Naive B cell (primary cell): Measurements from ENCODE around the gene MON1A. TPM values are rescaled to one million over a fixed set of nuclear protein-coding genes. Genes with fewer than 3 reads are reported as not detected.
A peak's percentile ranks its signal among the peaks of the same experiment; 100 is the strongest.
"Not testable (repeated sequence)": the region's sequence is repeated elsewhere in the genome, so short reads cannot be mapped to it uniquely, and the experiment has no call there.

Experiments
- ATAC-seq, 2 donors: fragments of 150-1000 bp; cut with Tn5 transposase; 2 replicates each; pipeline ENCODE4 v1.10.0; 2021; ENCODE audit warnings: low read depth in 2 of 2, mild to moderate bottlenecking in 2 of 2, moderate library complexity in 2 of 2
- DNase-seq: peaks from one replicate; pipeline ENCODE4 v3.0.0; 2022
- H3K27ac Mint-ChIP-seq, 6 donors: one replicate each; pipeline ENCODE4 v1.8.0; 2020 to 2022; ENCODE audit warnings: mild to moderate bottlenecking in 6 of 6, mixed read lengths in 6 of 6, moderate library complexity in 5 of 6, inconsistent platforms in 2 of 6
- H3K27me3 Mint-ChIP-seq, 3 donors: one replicate each; pipeline ENCODE4 v1.8.0; 2021 to 2022; ENCODE audit warnings: mixed read lengths in 3 of 3, mild to moderate bottlenecking in 1 of 3
- H3K36me3 Mint-ChIP-seq, 2 donors: one replicate each; pipeline ENCODE4 v1.8.0; 2020 to 2022; ENCODE audit warnings: mixed read lengths in 2 of 2, inconsistent platforms in 1 of 2, mild to moderate bottlenecking in 1 of 2
- H3K4me1 Mint-ChIP-seq, 3 donors: one replicate each; pipeline ENCODE4 v1.8.0; 2020 to 2022; ENCODE audit warnings: mixed read lengths in 3 of 3, inconsistent platforms in 1 of 3, mild to moderate bottlenecking in 1 of 3, moderate library complexity in 1 of 3
- H3K4me3 Mint-ChIP-seq, 8 donors: one replicate each; pipeline ENCODE4 v1.8.0; 2020 to 2022; ENCODE audit warnings: mild to moderate bottlenecking in 8 of 8, mixed read lengths in 8 of 8, moderate library complexity in 8 of 8, inconsistent platforms in 2 of 8
- H3K9me3 Mint-ChIP-seq, 7 donors: one replicate each; pipeline ENCODE4 v1.8.0; 2020 to 2022; ENCODE audit warnings: mixed read lengths in 7 of 7, mild to moderate bottlenecking in 5 of 7, inconsistent platforms in 2 of 7, moderate library complexity in 1 of 7
- polyA plus RNA-seq, 6 donors: library from polyadenylated mRNA; unstranded; fragments of 300-500 nt; fragmentation: Illumina TruSeq; gene quantifications; one replicate each; pipeline ENCODE4 v1.2.3, GENCODE V29; 2021; ENCODE audit warnings: low read depth in 6 of 6

The MON1A gene
- polyA plus RNA-seq, 6 donors from 2014 or later = 6.3 to 12.3 (median 8.0) TPM

DNA sequence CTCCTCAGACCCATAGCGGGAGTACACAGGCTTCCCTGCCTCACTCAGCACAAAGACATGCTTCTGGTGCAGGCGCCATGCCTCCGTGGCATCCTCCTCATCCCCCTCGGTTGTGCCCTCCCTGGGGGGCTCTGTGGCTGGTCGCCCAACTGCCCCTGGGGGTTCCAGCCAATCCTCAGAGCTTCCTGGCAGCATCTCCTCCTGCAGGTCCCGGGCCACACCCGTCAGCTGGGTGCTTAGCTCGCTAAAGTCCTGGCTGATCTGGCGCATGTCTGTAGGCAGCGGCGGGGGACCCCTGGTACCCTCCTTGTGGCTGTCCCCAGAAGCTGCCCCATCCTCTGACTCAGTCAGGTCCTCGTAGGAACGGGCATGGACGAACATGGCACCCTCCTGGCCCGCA is 18.0 kb downstream of the MON1A start:
- ATAC-seq (no peak), DNase-seq (no peak)
- H3K36me3 Mint-ChIP-seq = peaks cover 4 to 19% of the 10 kb centered on the region in 2 donors
- no peaks in the 10 kb centered on the region for H3K27me3 Mint-ChIP-seq
- H3K4me3 Mint-ChIP-seq = no peak overlapping the region
- H3K9me3 Mint-ChIP-seq = peaks cover 0 to 2% (median 0%) of the 10 kb centered on the region in 7 donors
- H3K27ac Mint-ChIP-seq = peak overlapping the region in 1 of 6 donors; percentile 33
- peaks cover 5 to 10% (median 6%) of the 10 kb centered on the region in 3 donors for H3K4me1 Mint-ChIP-seq

DNA sequence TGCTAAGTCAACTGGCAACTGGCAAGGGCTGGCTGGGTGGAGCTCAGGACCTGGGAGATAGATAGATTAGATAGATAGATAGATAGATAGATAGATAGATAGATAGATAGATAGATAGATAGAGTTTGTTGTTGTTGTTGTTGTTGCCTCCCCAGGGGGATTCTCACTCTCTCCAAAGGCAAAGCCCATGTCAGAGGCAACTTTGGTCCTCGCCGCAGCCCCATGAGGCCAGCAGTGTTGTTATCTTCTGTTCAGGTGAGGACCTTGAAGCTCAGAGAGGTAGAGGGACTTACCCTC is 18.5 kb downstream of the MON1A start:
- DNase-seq (no peak), ATAC-seq (no peak)
- Mint-ChIP-seq H3K27me3 (no peaks in the 10 kb centered on the region), H3K4me1 (peaks cover 10 to 15% (median 10%) of the 10 kb centered on the region in 3 donors), H3K4me3 (no peak overlapping the region), H3K27ac (no peak overlapping the region), H3K9me3 (no peaks in the 10 kb centered on the region), H3K36me3 (peaks cover 4 to 19% of the 10 kb centered on the region in 2 donors)

DNA sequence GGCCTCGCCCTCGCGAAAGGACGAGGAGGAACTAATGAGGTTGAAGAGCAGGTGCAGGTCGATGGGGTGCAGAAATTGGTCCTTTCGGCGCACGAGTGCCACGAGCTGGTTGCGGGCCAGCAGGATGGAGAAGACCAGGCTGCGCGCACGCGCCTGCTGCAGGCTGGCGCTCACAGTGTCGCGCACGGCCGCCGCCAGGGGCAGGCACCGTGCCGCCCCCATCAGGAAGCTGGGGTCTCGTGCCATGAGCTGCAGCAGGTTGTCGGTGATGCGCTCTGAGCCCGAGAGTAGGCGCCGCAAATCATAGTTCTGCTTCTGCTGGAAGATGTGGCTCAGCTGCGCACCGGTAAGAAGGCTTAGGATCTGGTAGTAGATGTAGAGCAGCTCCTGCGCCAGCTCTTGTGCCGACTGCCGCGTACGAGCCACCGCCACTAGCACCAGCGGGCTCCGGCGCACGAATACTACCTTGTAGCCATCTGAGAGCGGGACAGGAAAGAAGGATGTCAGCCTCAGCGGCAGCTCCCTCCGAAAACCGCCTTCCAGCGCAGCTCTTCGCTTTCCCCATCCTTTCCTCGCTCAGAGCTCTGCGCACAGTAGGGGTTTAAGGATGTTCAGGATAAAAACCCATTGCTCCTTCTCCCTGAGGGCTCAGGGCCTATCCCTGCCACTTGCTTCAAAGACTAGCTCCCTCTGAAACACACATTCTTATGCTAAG is 19.0 kb downstream of the MON1A start:
- no peaks in the 10 kb centered on the region for H3K27me3 Mint-ChIP-seq
- no peak overlapping the region for H3K4me3 Mint-ChIP-seq
- H3K4me1 Mint-ChIP-seq = peaks cover 15 to 20% (median 15%) of the 10 kb centered on the region in 3 donors
- ATAC-seq (no peak), DNase-seq (no peak)
- peaks cover 4 to 19% of the 10 kb centered on the region in 2 donors for H3K36me3 Mint-ChIP-seq
- no peaks in the 10 kb centered on the region for H3K9me3 Mint-ChIP-seq
- H3K27ac Mint-ChIP-seq = no peak overlapping the region

DNA sequence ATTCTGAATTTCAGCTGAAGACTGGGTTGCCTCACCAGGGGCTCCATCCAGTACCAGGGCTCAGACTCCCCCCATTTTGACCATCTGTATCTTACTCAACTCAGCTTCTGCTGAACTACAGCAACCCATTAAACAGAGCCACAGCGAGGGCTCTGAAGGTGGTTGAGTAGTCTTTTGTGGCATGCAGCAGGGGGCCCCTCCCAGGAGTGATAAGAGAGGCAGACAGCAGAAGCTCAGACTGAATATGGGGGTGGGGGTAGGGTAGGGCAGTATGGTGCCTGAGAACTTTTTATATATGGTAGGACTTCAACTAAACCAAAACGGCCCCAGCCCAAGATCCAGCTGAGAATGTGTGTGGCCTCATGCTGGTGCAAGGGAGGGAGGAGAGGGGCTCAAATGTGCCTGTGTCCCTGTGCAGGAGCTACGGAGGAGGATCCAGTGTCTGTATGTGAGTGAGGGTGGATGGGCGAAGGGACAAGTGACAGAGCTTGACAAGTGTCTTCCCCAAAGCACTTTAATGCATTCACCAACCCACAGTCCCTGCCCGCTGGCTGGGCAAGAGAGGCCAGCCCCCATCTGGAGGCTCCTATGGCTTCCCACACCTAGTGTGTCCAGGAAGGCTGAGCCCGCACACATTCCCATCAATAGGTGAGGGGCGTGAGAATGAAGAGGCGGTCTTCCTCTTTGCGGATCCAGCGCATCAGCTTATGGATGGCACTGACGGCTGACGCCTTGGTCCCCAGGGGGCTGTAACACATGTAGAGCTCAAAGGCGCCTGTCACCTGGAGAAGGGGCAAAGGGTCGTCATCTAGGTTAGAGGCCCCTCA is 21.0 kb downstream of the MON1A start:
- DNase-seq (no peak), ATAC-seq (no peak)
- H3K9me3 Mint-ChIP-seq = no peaks in the 10 kb centered on the region
- peaks cover 4 to 19% of the 10 kb centered on the region in 2 donors for H3K36me3 Mint-ChIP-seq
- no peaks in the 10 kb centered on the region for H3K27me3 Mint-ChIP-seq
- H3K4me3 Mint-ChIP-seq = no peak overlapping the region
- no peak overlapping the region for H3K27ac Mint-ChIP-seq
- peaks cover 23 to 32% (median 29%) of the 10 kb centered on the region in 3 donors for H3K4me1 Mint-ChIP-seq

DNA sequence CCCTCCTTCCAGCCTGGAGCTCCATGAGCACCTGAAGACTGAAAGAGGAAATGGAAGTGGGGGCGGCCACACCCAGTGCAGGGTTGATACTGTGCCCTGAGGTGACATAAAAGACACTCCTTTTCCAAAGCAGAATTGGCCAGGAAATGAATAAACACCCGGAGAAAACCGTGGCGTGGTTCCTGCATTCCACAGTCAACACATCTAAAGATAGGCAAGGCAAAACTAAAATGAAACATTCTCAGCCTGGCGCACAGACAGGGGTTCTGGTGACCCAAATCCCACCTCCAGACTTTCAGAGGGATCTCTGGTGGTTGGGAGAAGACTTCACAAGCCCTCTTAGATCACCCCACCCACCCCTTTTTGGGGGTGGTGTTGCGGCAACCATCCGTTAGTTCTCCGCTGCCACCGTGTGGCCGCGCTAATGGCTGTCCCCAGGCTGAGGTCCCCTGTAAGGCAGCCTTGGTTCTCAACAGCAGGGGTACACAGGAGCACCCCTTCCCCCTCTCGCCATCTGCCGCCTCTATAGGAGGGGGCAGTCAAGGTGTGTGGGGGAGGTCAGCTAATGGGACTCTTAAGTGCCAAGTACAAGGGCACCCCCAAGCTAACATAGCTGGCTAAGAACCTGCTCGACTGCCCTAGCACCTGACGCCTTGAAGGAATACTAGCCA is 23.4 kb downstream of the MON1A start:
- Mint-ChIP-seq H3K27me3 (no peaks in the 10 kb centered on the region), H3K4me1 (peaks cover 26 to 32% (median 29%) of the 10 kb centered on the region in 3 donors), H3K4me3 (peak overlapping the region; percentile 55 to 88 (median 70)), H3K9me3 (no peaks in the 10 kb centered on the region), H3K27ac (peak overlapping the region; percentile 2 to 93 (median 75)), H3K36me3 (peaks cover 4 to 11% of the 10 kb centered on the region in 2 donors)
- ATAC-seq = peak; percentile 38 to 48
- peak; percentile 34 for DNase-seq

DNA sequence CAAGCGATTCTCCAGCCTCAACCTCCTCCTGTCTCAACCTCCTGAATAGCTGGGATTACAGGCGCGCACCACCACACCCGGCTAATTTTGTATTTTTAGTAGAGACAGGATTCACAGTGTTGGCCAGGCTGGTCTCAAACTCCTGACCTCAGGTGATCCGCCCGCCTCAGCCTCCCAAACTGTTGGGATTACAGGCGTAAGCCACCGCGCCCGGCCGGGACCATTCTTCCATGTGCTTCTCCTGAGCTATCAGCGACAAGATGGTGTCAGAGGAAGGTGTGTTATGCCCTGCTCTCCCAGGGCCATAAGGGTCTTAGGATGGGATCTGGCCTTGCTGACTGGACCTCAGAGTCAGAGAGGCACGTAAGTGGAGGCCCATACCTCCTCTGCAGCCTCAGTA is 25.2 kb downstream of the MON1A start:
- ATAC-seq, H3K9me3 Mint-ChIP-seq, H3K36me3 Mint-ChIP-seq, DNase-seq, H3K27me3 Mint-ChIP-seq: not testable (repeated sequence)
- peak overlapping the region in 3 of 6 donors; percentile 37 to 90 (median 68) for H3K27ac Mint-ChIP-seq
- peaks cover 26 to 32% (median 29%) of the 10 kb centered on the region in 3 donors for H3K4me1 Mint-ChIP-seq
- H3K4me3 Mint-ChIP-seq = peak overlapping the region; percentile 47 to 93 (median 82)

DNA sequence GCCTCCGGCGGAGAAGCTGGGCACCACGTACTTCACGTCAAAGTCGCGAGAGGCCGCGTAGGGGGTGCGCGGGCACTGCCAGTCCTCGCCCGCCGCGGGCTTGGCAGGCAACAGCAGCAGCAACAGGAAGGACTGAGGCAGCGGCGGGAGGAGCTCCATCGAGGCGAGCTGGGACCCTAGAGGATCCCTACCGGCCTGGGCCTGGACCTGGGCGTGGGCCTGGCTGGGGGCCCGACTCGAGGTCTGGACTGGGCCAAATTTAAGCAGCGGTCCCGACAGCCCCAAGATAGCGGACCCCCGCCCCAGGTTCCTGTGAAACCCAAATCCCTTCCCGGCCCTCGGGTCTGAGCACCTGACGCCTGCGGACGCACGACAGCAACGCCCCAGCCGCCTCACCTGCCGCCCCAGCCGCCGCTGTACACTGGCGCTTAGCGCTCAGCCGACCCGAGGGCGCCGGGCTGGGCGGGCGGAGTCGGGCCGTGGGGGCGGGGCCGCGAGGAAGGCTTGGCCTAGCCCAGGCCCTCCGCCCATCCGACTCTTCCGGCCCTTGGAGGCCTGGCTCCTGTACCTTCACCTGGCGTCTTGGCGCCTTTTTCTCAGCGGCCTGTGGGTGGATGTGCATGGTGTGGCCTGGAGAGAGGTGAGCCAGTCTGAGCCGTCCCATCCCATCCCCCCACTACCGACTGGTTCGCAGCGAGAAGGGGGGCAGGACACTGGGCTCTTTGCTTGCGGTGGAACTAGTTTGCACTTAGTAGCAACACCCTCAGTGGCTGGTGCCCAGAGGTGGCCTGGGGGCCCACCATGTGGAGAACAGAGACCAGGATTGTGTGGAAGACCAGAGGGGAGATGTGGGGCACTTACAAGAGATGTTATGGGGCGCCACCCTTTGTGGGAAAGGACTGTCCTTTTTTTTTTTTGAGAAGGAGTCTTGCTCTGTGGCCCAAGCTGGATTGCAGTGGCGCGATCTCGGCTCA is 25.9 kb downstream of the MON1A start, which contains the start of gene MST1R:
MST1R (minus strand) TSS at position 423 of the 974 bp plus-strand sequence; CDS start at position 159, 264 bp downstream.
- no peaks in the 10 kb centered on the region for H3K36me3 Mint-ChIP-seq
- peak; percentile 94 to 95 for ATAC-seq
- H3K4me3 Mint-ChIP-seq = peak within 1 kb of the TSS; percentile 82 to 93 (median 84)
- H3K9me3 Mint-ChIP-seq = no peaks in the 10 kb centered on the region
- peak; percentile 79 for DNase-seq
- peak within 1 kb of the TSS; percentile 58 to 97 (median 88) for H3K27ac Mint-ChIP-seq
- no peaks in the 10 kb centered on the region for H3K27me3 Mint-ChIP-seq
- peaks cover 26 to 32% (median 29%) of the 10 kb centered on the region in 3 donors for H3K4me1 Mint-ChIP-seq

DNA sequence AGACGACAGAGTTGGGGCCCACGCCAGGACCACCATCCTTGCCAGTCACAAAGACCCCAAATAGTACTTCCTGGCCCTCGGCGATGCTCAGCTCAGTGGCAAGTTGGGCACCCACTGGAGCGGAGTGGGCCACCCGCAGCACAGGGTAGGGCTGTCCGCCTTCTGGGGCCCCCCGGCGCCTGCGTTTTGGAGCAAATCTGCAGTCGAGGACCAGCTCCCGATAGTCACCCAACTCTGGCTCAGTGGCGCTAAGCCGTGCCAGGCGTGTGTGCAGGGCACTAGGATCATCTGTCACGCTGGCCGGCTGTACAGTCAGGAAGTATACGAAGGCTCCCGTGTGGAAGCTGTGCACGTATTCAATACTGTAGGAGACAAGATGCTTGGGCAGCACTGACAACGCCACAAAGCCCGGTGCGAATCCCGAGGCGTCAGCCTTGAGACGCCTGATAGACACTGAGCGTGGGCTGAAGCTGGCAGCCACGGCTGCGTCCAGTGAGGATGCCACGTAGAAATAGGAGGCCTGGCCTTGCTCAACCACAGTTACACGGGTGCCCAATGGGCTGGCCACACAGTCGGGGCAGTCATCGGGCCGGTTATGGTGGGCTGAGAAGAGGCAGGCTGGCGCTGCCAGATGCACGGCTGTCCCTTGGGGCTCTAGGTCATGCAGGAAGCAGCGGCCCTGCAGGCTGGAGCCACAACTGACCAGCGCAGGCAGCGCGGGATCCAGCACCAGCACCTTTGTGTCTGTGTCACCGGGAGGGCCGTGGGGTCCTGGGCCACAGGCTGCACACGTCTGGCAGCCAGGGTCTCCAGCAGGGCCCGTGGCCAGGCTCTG is 26.9 kb downstream of the MON1A start:
- Mint-ChIP-seq H3K27ac (no peak overlapping the region), H3K36me3 (no peaks in the 10 kb centered on the region), H3K9me3 (no peaks in the 10 kb centered on the region), H3K4me3 (peak overlapping the region in 3 of 8 donors; percentile 36 to 82 (median 60)), H3K4me1 (peaks cover 26 to 32% (median 29%) of the 10 kb centered on the region in 3 donors), H3K27me3 (no peaks in the 10 kb centered on the region)
- ATAC-seq (no peak), DNase-seq (no peak)

DNA sequence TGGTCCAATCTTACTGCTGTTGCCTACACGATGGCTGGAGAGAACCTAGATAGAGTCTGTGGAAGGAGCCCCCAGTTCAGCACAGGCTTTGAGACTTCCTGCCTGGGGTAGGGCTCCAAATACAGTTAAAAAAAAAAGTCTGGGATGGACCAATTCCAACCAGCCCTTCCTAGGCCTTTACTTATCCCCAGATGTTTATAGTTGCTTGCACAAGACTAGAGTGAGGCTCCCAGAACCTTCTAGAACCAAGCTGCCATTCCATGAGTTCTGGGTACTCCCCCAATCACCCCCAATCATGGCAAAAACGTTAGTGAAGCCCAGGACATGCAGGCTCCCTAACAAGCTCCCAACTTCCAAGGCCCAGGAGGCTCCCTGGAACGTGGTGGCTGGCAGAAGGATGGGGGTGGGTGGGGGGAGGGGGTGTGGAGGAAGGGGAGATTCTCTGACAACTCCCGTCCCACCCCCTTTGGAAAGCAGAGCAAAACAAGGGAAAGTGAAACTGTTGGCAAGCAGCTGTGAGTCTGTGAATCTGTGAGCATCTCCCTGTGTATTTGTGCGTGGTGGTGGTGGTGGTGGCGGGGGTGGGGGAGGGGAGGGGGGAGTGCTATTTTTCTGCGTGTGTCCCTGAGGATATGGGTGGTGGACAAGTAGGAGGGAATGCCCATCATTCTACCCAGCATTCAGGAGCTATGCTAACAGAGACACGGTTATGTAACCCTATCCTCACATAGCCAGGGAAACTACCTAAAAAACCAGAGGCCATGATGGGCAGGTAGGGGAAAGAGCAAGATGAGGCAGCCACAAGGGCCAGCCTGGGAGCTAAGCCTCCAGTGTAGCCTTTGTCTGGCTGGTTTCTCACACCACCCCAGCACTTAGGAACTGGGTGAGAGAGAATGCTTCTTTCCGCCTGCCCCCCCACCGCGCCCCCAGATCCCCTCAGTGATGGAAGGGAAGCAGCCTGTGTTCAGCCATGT is 28.0 kb downstream of the MON1A start:
- no peaks in the 10 kb centered on the region for H3K36me3 Mint-ChIP-seq
- no peaks in the 10 kb centered on the region for H3K9me3 Mint-ChIP-seq
- DNase-seq (no peak), ATAC-seq (no peak)
- H3K4me3 Mint-ChIP-seq = peak overlapping the region in 1 of 8 donors; percentile 59
- peak overlapping the region in 1 of 6 donors; percentile 47 for H3K27ac Mint-ChIP-seq
- H3K4me1 Mint-ChIP-seq = peaks cover 20 to 25% (median 23%) of the 10 kb centered on the region in 3 donors
- no peaks in the 10 kb centered on the region for H3K27me3 Mint-ChIP-seq

DNA sequence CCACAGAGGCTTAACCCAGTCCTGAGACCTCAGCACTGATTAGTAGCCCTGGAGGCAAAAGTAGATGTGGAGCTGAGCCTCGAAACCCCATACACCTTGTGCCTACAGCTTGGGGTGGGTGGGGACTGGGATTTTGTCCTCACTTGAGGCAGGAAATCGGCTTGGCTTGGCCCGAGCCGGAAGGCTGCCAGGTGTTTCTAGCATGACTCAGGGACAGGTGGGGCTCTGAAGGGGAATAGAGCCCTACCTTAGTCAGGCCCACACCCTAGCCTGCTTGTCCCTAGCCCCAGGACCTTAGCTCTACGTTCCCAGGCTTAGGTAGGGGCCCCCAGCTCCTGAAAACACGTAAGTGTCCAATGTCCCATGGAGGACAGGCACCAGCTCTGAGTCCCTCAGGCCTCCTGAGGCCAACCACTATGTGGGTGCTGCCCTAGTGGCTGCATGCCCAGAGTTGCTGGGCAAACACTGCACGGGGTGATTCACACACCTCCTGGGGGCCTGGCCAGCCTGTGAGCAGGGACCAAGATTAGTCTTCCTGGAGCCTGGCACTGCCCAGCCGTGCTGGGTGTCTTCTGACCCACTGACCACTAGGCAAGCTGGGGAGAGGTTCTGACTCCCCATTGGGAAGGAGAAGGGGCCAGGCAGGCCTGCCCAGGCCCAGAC is 29.0 kb downstream of the MON1A start:
- no peaks in the 10 kb centered on the region for H3K36me3 Mint-ChIP-seq
- DNase-seq (no peak), ATAC-seq (no peak)
- H3K27me3 Mint-ChIP-seq = no peaks in the 10 kb centered on the region
- H3K9me3 Mint-ChIP-seq = no peaks in the 10 kb centered on the region
- H3K4me3 Mint-ChIP-seq = no peak overlapping the region
- H3K27ac Mint-ChIP-seq = no peak overlapping the region
- peaks cover 11 to 15% (median 13%) of the 10 kb centered on the region in 3 donors for H3K4me1 Mint-ChIP-seq

DNA sequence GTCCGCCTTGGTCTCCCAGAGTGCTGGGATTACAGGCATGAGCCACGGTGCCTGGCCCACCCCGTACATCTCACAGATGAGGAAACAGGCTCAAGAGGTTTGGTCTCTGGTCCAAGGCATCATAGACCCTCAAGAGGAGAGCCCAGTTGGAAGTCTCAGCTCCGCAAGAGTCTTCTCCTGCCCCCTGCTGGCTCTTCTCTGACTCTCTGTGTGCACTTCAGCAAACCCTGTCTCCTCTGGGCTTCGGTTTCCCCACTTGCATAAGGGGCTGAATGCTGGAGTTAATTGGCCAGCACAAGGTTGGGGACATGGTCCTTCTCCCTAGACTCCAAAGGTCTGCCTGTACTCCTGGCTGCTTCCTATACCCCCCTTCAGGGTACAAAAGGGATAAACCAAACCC is 29.8 kb downstream of the MON1A start:
- H3K27me3 Mint-ChIP-seq = no peaks in the 10 kb centered on the region
- ATAC-seq (no peak), DNase-seq (no peak)
- H3K4me1 Mint-ChIP-seq = peaks cover 7 to 8% (median 8%) of the 10 kb centered on the region in 3 donors
- no peaks in the 10 kb centered on the region for H3K36me3 Mint-ChIP-seq
- no peak overlapping the region for H3K4me3 Mint-ChIP-seq
- H3K27ac Mint-ChIP-seq = peak overlapping the region in 1 of 6 donors; percentile 28
- no peaks in the 10 kb centered on the region for H3K9me3 Mint-ChIP-seq
